Neural cell (in vitro differentiated cells): ENCODE data around the gene SRF. TPM values are rescaled to one million over a fixed set of nuclear protein-coding genes. Genes with fewer than 3 reads are reported as not detected.

Source experiments
- H2AFZ ChIP-seq: fragments of 200-600, 300-800 bp; sonication (generic), shearing (Covaris generic); 2 replicates; pipeline ENCODE4 v1.6.0; 2014; ENCODE audit warnings: low read depth, mild to moderate bottlenecking, antibody characterized with exemption, low read length, moderate library complexity
- H3F3A ChIP-seq: fragments of 200-600 bp; shearing (Covaris generic); 2 replicates; pipeline ENCODE4 v1.6.1; 2016; ENCODE audit warnings: mild to moderate bottlenecking, moderate library complexity, mixed read lengths, antibody characterized with exemption, low read length; ENCODE audit not compliant: insufficient read depth, poor library complexity, severe bottlenecking
- H3K27ac ChIP-seq: fragments of 200-600, 300-800 bp; sonication (generic), shearing (Covaris generic); 2 replicates; pipeline ENCODE4 v1.5.1; 2014; ENCODE audit warnings: mild to moderate bottlenecking, low read length, moderate library complexity
- H3K27me3 ChIP-seq: fragments of 300-800, 200-600 bp; sonication (generic), shearing (Covaris generic); 2 replicates; pipeline ENCODE4 v1.6.0; 2014; ENCODE audit warnings: mild to moderate bottlenecking, low read depth, low read length, moderate library complexity; ENCODE audit not compliant: insufficient read depth
- H3K36me3 ChIP-seq: fragments of 300-800, 200-600 bp; sonication (generic), shearing (Covaris generic); 2 replicates; pipeline ENCODE4 v1.5.1; 2014; ENCODE audit warnings: mild to moderate bottlenecking, antibody characterized with exemption, low read length, moderate library complexity; ENCODE audit not compliant: insufficient read depth
- H3K4me2 ChIP-seq: fragments of 300-800, 200-600 bp; sonication (generic), shearing (Covaris generic); 2 replicates; pipeline ENCODE4 v1.6.0; 2014; ENCODE audit warnings: mild to moderate bottlenecking, low read length
- H3K4me3 ChIP-seq: fragments of 300-800, 200-600 bp; sonication (generic), shearing (Covaris generic); 2 replicates; pipeline ENCODE4 v1.5.1; 2014; ENCODE audit warnings: mild to moderate bottlenecking, low read length, moderate library complexity
- H3K79me2 ChIP-seq: fragments of 200-600 bp; shearing (Covaris generic); replicated peaks from 2 replicates; pipeline ENCODE4 v1.6.0; 2014; ENCODE audit warnings: mild to moderate bottlenecking, low read length, moderate library complexity; ENCODE audit not compliant: insufficient read depth
- H3K9ac ChIP-seq: fragments of 300-800, 200-600 bp; sonication (generic), shearing (Covaris generic); 2 replicates; pipeline ENCODE4 v1.6.1; 2016; ENCODE audit warnings: mild to moderate bottlenecking, low read length, mixed read lengths
- H3K9me2 ChIP-seq: fragments of 200-600 bp; shearing (Covaris generic); 2 replicates; pipeline ENCODE4 v1.6.1; 2016; ENCODE audit warnings: mild to moderate bottlenecking, low read length, mixed read lengths; ENCODE audit not compliant: insufficient read depth
- H3K9me3 ChIP-seq: fragments of 200-600, 300-800 bp; sonication (generic), shearing (Covaris generic); 2 replicates; pipeline ENCODE4 v1.6.1; 2016; ENCODE audit warnings: mild to moderate bottlenecking, mixed run types, low read length, moderate library complexity, mixed read lengths
- H4K20me1 ChIP-seq: fragments of 200-600 bp; shearing (Covaris generic); 2 replicates; pipeline ENCODE4 v1.6.1; 2016; ENCODE audit warnings: mild to moderate bottlenecking, mixed run types; ENCODE audit not compliant: insufficient read depth
- CTCF ChIP-seq: fragments of 450-650 bp; IDR thresholded peaks from 2 replicates; pipeline ENCODE4 v1.5.1; 2014; ENCODE audit warnings: antibody characterized with exemption, mild to moderate bottlenecking, moderate library complexity; ENCODE audit not compliant: poor library complexity, severe bottlenecking
- EP300 ChIP-seq: fragments of 450-650 bp; conservative IDR thresholded peaks from 2 replicates; pipeline ENCODE4 v1.6.1; 2014; ENCODE audit warnings: antibody characterized with exemption, mild to moderate bottlenecking, moderate library complexity; ENCODE audit not compliant: poor library complexity, severe bottlenecking
- EZH2 ChIP-seq: fragments of 200-600, 300-800 bp; shearing (Covaris generic), sonication (generic); IDR thresholded peaks from 2 replicates; pipeline ENCODE4 v1.6.1; 2014; ENCODE audit warnings: antibody characterized with exemption, low read length, borderline replicate concordance, mild to moderate bottlenecking; ENCODE audit not compliant: insufficient read depth, poor library complexity, severe bottlenecking
- MXI1 ChIP-seq: fragments of 450-650 bp; conservative IDR thresholded peaks from 2 replicates; pipeline ENCODE4 v1.6.1; 2014; ENCODE audit warnings: antibody characterized with exemption, mild to moderate bottlenecking; ENCODE audit not compliant: poor library complexity, severe bottlenecking
- POLR2AphosphoS5 ChIP-seq: IDR thresholded peaks from 2 replicates; pipeline ENCODE4 v1.6.1; 2012
- REST ChIP-seq: IDR thresholded peaks from 2 replicates; pipeline ENCODE4 v1.6.1; 2012; ENCODE audit warnings: borderline replicate concordance
- SMC3 ChIP-seq: fragments of 450-650 bp; conservative IDR thresholded peaks from 2 replicates; pipeline ENCODE4 v1.6.1; 2014; ENCODE audit warnings: antibody characterized with exemption, mild to moderate bottlenecking, moderate library complexity; ENCODE audit not compliant: poor library complexity
- TAF1 ChIP-seq: IDR thresholded peaks from 2 replicates; pipeline ENCODE4 v1.6.1; 2012; ENCODE audit warnings: low read depth
- polyA plus RNA-seq: library from polyadenylated mRNA; depleted of rRNA; stranded (reverse); fragments of >200 nt; gene quantifications from 2 replicates; pipeline ENCODE4 v1.2.3, GENCODE V29; 2014

The SRF gene
- polyA plus RNA-seq, 1 donor from 2014 or later = 24.8 TPM

- peak overlapping the region; percentile 76 for H3K9ac ChIP-seq
- H3F3A ChIP-seq = no peaks in the 10 kb centered on the region
- H3K27me3 ChIP-seq = no peaks in the 10 kb centered on the region
- H3K4me2 ChIP-seq = no peak overlapping the region
- no peaks in the 10 kb centered on the region for H4K20me1 ChIP-seq
- H3K9me3 ChIP-seq = no peaks in the 10 kb centered on the region
- no peaks in the 10 kb centered on the region for H3K9me2 ChIP-seq
- no peaks in the 10 kb centered on the region for H3K36me3 ChIP-seq
- peaks cover 2% of the 10 kb centered on the region for H3K79me2 ChIP-seq
- H3K4me3 ChIP-seq = peak overlapping the region; percentile 79
- H3K27ac ChIP-seq = peak overlapping the region; percentile 66
- TF ChIP-seq EP300 (no peak), TAF1 (no peak), SMC3 (no peak)
- no peak overlapping the region for H2AFZ ChIP-seq
These were observed 9.9 kb downstream of the SRF start for GRCh38 chr6:43180985-43181384.

GRCh38 chr6:43181621-43181941, 10.5 kb downstream of the SRF start:
- no peaks in the 10 kb centered on the region for H3F3A ChIP-seq
- H3K36me3 ChIP-seq = no peaks in the 10 kb centered on the region
- no peaks in the 10 kb centered on the region for H4K20me1 ChIP-seq
- TF ChIP-seq CTCF = no peak
- TF ChIP-seq REST = no peak
- TF ChIP-seq TAF1 = no peak
- TF ChIP-seq EP300 = no peak
- no peak for TF ChIP-seq SMC3
- H3K4me2 ChIP-seq = peak overlapping the region; percentile 60
- H3K27me3 ChIP-seq = no peaks in the 10 kb centered on the region
- peak overlapping the region; percentile 66 for H3K27ac ChIP-seq
- H3K9ac ChIP-seq = peak overlapping the region; percentile 76
- no peaks in the 10 kb centered on the region for H3K9me2 ChIP-seq
- H2AFZ ChIP-seq = peak overlapping the region; percentile 51
- no peaks in the 10 kb centered on the region for H3K79me2 ChIP-seq
- H3K9me3 ChIP-seq = no peaks in the 10 kb centered on the region
- peak overlapping the region; percentile 79 for H3K4me3 ChIP-seq

GRCh38 chr6:43181942-43182860, 11.1 kb downstream of the SRF start, which contains the start of gene CUL9:
Gene CUL9, plus strand, starts transcription at chr6:43182196. Its CDS starts 2,115 bp downstream, at chr6:43184311.
- Histone ChIP-seq H3K27ac (peak within 1 kb of the TSS; percentile 66), H3K27me3 (no peaks in the 10 kb centered on the region), H3K4me3 (peak within 1 kb of the TSS; percentile 79), H3K9ac (peak within 1 kb of the TSS; percentile 76), H3K4me2 (peak within 1 kb of the TSS; percentile 85), H3F3A (no peaks in the 10 kb centered on the region), H3K36me3 (peaks cover 5% of the 10 kb centered on the region), H3K9me2 (no peaks in the 10 kb centered on the region), H2AFZ (peak within 1 kb of the TSS; percentile 51), H3K79me2 (no peaks in the 10 kb centered on the region), H4K20me1 (no peaks in the 10 kb centered on the region), H3K9me3 (no peaks in the 10 kb centered on the region)
- TF ChIP-seq EZH2 (no peak), REST (no peak), POLR2AphosphoS5 (peak; percentile 82), MXI1 (peak; percentile 92), CTCF (peak; percentile 25), EP300 (peak; percentile 52)
